Esophagus mucosa (tissue), 1 donor: ENCODE measurements around the gene NCL. TPM values are rescaled to one million over a fixed set of nuclear protein-coding genes. Genes with fewer than 3 reads are reported as not detected.
"Not testable (repeated sequence)": the region's sequence is repeated elsewhere in the genome, so short reads cannot be mapped to it uniquely, and the experiment has no call there.

ENCODE experiments used
- ATAC-seq: fragments of 200-7000 bp; cut with Tn5 transposase; one replicate; pipeline ENCODE4 v1.9.1; 2020
- total RNA-seq: library from RNA; stranded (reverse); gene quantifications from one replicate; pipeline ENCODE4 v1.2.4, GENCODE V29; 2023
- donor health status: DM: yes; HTN: yes; CAD: no.

NCL gene
- total RNA-seq, 1 donor from 2014 or later = 403 TPM

- no peak for ATAC-seq
Observed at GRCh38 chr2:231427116-231427515, 37.2 kb downstream of the NCL start.

GRCh38 chr2:231425811-231426703 lies 38.2 kb downstream of the NCL start:
- peak; percentile 28 for ATAC-seq

GRCh38 chr2:231425291-231425810 lies 38.9 kb downstream of the NCL start:
- ATAC-seq = peak; percentile 8

- ATAC-seq = no peak
Observed at GRCh38 chr2:231423176-231423575, 41.1 kb downstream of the NCL start.

GRCh38 chr2:231422056-231422455 lies 42.2 kb downstream of the NCL start:
- no peak for ATAC-seq

- ATAC-seq = no peak
Observed at GRCh38 chr2:231421051-231421580, 43.2 kb downstream of the NCL start.

GRCh38 chr2:231418820-231419640 lies 45.3 kb downstream of the NCL start:
- ATAC-seq = no peak

- no peak for ATAC-seq
Observed at GRCh38 chr2:231415029-231415428, 49.3 kb downstream of the NCL start.

- no peak for ATAC-seq
Observed at GRCh38 chr2:231413921-231414476, 50.3 kb downstream of the NCL start.

- no peak for ATAC-seq
Observed at GRCh38 chr2:231413456-231413855, 50.8 kb downstream of the NCL start.

- ATAC-seq = no peak
Observed at GRCh38 chr2:231412618-231412963, 51.7 kb downstream of the NCL start.

GRCh38 chr2:231411831-231412617 lies 52.3 kb downstream of the NCL start:
- ATAC-seq = peak; percentile 95

- ATAC-seq = no peak
Observed at GRCh38 chr2:231411237-231411636, 53.0 kb downstream of the NCL start.

- no peak for ATAC-seq
Observed at GRCh38 chr2:231410293-231411004, 53.8 kb downstream of the NCL start.

GRCh38 chr2:231409776-231410175 lies 54.5 kb downstream of the NCL start:
- ATAC-seq = no peak

GRCh38 chr2:231408304-231408703 lies 56.0 kb downstream of the NCL start:
- not testable (repeated sequence) for ATAC-seq

GRCh38 chr2:231407686-231408085 lies 56.6 kb downstream of the NCL start:
- not testable (repeated sequence) for ATAC-seq

- ATAC-seq = not testable (repeated sequence)
Observed at GRCh38 chr2:231405601-231406367, 58.5 kb downstream of the NCL start.

GRCh38 chr2:231404183-231404578 lies 60.1 kb downstream of the NCL start:
- not testable (repeated sequence) for ATAC-seq
